SH-SY5Y (cell line): ENCODE measurements around the gene KLK4.

Experiments used
- GATA2 ChIP-seq: IDR thresholded peaks from 2 replicates; pipeline ENCODE4 v1.6.1; 2011; ENCODE audit warnings: mild to moderate bottlenecking, low read depth, low read length
- GATA3 ChIP-seq: IDR thresholded peaks from 2 replicates; pipeline ENCODE4 v1.6.1; 2011; ENCODE audit warnings: low read depth, mild to moderate bottlenecking, low read length, moderate library complexity

Gene KLK4, protein sequence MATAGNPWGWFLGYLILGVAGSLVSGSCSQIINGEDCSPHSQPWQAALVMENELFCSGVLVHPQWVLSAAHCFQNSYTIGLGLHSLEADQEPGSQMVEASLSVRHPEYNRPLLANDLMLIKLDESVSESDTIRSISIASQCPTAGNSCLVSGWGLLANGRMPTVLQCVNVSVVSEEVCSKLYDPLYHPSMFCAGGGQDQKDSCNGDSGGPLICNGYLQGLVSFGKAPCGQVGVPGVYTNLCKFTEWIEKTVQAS

DNA sequence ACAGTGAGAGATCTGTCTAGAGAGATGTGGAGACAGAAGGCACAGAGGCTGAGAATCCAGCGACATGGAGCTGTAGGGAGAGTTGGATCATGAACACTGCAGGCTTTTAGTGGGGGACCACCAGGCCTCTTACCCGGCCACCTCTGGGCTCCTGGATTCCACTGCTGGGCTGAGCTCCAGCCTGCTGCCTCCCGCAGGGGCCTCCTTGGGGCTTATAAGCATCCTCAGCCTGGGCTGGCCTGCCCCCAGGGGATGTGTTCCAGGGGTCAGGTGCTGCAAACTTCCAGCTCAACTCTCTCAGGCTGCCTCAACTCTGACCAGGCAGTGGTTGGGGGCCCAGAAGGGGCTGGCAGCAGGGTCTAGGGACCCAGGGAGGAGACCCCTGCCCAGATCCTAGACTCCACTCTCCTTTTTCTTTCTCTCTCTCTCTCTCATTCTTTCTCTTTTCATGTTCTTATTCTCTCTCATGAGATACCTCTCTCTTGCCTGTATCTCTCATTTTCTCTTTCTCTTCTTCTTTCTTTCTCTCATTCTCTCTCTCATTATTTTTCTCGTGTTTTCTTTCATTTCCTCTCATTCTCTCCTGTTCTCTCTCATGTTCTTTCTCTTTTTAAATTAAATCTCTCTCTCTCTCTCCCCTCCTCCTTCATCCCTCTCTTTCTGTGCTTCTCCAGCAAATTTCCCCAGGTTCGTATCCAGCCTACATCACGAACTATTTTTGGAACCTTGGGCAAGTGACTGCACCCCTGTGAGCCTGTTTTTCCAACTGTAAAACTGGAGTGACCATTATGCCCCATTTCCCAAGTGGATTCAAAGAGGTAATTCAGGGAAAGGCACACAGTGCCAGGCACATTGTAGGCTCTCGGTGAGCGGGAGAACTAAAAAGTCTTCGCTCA lies at the start of gene KLK4:
Gene KLK4, minus strand, starts transcription at position 190 of the 896 bp plus-strand sequence. CDS start 657 bp downstream, outside the sequence.
- TF ChIP-seq GATA3 (no peak), GATA2 (no peak)

DNA sequence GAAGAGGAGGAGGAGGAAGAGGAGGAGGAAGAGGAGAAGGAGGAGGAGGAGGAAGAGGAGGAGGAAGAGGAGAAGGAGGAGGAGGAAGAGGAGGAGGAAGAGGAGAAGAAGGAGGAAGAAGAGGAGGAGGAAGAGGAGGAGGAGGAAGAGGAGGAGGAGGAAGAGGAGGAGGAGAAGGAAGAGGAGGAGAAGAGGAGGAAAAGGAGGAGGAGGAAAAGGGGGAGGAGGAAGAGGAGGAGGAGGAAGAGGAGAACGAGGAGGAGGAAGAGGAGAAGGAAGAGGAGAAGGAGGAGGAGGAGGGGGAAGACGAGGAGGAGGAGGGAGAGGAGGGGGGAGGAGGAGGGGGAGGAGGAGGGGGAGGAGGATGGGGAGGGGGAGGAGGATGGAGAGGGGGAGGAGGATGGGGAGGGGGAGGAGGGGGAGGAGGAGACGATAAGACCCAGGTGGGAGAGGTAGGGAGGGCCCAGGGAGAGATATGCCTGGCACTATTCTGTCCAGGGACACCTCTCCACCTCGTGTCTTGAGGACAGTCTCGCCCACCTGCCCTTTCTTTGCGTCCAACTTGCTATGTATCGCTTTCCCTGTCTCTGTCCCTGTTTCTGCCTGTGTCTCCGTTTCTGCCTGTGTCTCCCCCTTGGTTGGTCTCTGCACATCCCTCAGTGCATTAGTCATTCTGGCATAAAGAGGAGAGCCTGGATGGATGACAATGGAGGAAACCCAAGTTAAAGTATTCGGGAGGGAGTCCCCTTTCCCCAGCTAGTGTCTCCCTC lies 48.7 kb upstream of the KLK4 start:
- no peak for TF ChIP-seq GATA3
- TF ChIP-seq GATA2 = no peak

DNA sequence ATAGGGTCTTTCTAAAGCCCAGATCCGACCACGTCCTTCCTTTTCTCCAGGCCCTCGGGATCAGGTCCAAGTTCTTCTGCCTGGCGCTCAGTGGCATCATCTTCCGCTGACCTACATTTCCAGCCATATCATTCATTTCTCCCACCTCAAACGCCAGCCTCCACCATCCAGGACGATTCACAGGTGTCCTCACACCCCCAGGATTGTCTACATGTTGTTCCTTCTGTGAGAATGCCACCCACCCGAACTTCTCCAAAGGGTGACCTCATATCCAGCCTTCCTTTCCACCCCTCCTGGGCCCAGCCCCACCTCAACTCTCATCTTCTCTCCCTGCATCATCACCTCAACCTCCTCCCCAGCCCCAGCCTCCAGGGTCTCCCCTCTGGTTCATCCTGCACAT lies 46.4 kb upstream of the KLK4 start:
- TF ChIP-seq GATA2 = no peak
- TF ChIP-seq GATA3 = no peak

DNA sequence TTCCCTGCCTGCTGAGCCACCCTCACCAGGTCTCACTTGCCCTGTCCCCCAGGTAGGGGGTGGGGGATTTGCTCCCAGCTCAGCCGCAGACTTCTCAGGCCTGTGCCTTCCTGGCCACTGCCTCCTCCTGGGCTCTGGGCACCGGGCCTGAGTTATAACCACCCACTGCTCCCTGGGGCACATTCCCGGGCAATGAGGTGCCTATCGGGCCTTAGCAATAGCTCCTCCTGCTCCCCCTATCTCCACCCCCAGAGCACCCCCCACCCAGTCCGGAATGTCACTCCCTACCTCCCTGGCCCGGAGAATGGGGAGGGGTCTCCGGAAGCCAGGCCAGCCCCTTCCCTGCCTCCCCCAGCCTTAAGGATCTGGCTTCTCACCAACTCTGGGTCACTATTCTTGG lies 41.7 kb upstream of the KLK4 start, which contains the start of gene KLK5:
Gene KLK5, minus strand, starts transcription at position 129 of the 400 bp plus-strand sequence. CDS start 381 bp downstream, outside the sequence.
- TF ChIP-seq GATA2 = no peak
- TF ChIP-seq GATA3 = no peak

DNA sequence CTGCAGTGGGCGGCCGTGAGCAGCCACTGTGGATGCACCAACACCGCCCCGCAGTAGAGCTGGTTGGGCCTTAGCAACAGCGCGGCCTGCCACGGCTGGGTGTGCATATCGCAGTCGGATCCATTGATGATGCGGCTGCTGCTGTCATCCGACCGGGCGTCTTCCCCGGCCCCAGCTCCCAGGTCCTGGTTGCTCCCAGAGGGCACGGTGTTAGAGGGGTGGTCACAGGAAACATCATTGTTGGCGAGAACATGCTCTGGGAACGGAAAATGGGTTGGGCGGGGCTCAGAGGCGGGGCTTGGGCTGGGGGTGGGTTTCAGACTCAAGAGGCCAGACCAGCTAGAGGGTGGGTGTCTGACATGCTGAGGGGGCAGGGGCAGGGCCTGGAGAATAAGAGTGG lies 38.7 kb upstream of the KLK4 start:
- TF ChIP-seq GATA3 (no peak), GATA2 (no peak)

DNA sequence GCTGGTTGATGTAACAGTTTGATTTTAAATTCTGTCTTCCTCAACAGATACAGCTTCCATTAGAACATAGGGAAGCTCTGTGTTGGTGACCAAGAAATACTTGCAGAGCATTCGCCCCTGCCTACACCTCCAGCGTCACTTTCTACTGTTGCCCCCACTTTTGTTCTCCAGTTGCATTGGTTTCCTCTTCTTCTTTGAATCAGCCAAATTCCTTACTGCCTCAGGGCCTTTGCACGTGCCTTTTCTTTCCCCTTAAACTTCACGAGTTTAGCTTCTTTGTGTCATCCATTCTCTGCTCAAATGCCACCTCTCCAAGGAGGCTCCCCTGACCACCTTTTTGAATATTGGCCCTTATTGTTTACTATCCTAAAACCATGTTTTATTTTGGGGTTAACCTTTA lies 35.9 kb upstream of the KLK4 start:
- no peak for TF ChIP-seq GATA2
- TF ChIP-seq GATA3 = no peak

DNA sequence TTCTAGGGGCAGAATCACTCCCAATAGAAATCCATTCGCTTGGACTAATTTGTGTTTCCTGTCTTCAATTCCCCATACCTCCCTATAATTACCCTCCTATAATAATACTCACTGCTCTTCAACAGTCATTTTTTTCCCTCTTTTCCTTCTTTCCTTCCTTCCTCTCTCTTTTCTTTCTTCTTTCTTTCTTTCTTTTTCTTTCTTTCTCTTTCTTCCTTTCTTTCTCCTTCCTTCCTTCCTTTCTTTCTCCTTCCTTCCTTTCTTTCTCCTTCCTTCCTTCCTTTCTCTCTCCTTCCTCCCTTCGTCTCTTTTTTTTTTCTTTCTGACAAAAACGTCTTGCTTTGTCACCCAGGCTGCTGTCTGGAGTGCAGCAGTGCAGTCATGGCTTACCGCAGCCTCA lies 33.6 kb upstream of the KLK4 start:
- TF ChIP-seq GATA2 (no peak), GATA3 (no peak)

DNA sequence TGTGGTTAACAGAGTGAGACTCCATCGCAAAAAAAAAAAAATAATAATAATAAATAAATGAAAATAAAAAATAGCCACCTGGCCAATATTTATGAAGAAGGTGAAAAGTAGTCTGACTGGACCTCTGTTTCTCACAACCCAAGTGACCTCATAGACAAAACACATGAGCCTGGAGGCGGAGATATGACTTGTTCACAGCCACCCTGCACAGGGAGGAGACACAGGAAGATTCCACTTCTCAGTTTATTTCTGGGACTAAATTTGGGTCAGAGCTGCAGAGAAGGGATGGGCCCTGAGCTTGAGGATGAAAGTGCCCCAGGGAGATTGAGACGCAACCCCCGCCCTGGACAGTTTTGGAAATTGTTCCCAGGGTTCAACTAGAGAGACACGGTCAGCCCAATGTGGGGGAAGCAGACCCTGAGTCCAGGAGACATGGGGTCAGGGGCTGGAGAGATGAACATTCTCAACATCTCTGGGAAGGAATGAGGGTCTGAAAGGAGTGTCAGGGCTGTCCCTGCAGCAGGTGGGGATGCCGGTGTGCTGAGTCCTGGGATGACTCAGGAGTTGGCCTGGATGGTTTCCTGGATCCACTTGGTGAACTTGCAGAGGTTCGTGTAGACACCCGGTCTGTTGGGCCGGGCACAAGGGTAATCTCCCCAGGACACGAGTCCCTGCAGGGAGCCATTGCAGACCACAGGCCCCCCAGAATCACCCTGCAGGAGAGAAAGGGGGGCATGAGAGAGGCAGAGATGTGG lies 32.1 kb upstream of the KLK4 start:
- TF ChIP-seq GATA3 (no peak), GATA2 (no peak)

DNA sequence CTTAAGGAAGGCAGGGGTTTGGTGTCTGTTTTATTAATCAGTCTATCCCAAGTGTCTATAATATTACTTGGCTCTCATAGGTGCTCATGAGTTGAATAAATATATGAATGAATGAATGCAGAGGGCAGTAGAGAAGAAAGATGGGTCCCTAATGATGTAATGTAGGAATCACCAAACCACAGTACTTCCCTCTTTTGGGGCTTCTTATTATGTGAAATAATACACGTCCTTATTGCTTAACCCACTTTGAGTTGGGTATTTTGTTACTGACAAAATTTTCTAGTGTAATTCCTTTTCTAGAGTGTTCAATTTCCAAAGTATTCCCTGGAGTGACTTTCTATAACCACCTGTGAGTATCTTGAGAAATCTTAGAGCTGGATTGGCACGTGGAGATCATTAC lies 28.4 kb upstream of the KLK4 start:
- TF ChIP-seq GATA3 = no peak
- no peak for TF ChIP-seq GATA2

DNA sequence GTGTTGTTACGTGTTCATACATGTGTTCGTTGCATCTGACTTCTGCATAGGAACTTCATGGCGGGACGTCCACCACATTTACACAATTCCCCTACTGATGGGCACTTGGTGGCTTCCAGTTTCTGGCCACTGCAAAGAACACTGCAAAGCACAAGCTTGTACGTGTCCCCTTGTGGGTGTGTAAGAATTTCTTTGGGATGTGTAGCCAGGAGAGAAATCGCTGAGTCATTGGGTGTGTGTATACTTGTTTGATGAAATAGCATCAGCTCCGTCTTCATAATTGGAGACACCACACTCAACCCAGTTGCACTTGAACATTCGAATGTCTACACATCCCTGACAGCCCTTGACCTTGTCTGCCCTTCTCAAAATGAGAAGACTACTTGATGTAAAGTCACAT lies 22.4 kb upstream of the KLK4 start:
- no peak for TF ChIP-seq GATA3
- TF ChIP-seq GATA2 = no peak

DNA sequence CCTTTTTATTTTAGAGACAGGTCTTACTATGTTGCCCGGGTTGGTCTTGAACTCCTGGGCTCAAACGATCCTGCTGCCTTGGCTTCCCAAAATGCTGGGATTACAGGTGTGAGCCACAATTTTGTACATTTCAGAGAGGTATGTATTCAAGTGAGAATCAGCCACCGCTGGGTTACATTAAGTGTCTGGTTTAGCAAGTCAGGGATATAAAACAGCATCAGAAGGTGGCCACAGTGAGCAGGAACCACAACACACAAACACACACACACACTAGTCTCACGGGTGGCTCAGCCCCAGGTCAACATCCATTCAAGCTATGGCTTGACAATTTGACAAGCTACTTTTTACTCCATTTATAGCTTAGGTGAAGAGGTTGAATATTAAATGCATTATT lies 21.5 kb upstream of the KLK4 start:
- TF ChIP-seq GATA3 (no peak), GATA2 (no peak)

DNA sequence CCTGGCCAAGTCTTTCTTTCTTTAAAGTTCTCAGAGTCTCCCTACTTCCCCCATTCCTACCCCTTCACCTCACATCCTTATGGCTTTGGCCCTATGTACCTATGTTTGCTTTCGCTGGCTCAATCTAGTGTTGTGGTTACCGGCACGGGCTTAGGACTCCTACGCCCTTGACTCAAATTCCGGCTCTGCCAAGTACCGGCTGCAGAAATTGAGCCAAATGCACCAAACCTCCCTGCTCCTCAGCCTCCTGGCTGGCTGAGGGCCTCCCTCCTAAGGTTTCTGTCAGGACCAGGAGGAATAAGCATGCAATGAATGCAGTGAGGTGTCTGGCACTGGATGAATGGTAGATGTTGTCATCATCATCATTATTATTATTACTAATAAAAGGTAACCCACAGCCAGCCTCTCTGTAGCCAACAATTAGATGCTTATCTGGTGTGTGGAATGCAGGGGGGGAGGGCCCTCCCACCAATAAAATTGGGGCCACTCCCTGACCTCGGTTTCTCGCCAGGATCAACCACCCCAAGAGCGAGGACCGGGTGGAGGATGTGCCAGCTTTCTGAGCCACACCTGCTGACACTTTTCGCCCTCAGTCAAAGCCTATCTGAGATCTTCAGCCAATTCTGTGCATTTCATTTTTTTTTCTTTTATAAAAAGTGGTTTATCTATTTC lies 21.0 kb upstream of the KLK4 start:
- no peak for TF ChIP-seq GATA2
- TF ChIP-seq GATA3 = no peak

DNA sequence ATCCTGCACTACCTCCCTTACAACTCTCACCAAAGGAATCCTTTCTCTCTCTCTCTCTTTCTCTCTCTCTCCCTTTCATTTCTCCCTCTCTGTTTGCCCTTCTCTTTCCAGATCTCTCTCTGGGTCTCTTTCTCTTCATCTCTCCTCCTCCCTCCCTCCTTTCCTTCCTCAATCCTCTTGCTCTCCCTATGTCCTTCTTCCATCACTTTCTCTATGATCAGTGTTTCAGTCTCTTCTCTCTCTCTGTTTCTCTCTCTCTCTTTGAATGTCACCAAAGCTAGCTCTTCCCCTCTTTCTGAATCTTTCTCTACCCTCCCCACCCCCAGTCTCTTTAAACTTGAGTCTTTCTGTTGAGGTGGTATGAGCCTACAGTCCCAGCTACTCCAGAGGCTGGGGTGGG lies 19.8 kb upstream of the KLK4 start:
- no peak for TF ChIP-seq GATA2

DNA sequence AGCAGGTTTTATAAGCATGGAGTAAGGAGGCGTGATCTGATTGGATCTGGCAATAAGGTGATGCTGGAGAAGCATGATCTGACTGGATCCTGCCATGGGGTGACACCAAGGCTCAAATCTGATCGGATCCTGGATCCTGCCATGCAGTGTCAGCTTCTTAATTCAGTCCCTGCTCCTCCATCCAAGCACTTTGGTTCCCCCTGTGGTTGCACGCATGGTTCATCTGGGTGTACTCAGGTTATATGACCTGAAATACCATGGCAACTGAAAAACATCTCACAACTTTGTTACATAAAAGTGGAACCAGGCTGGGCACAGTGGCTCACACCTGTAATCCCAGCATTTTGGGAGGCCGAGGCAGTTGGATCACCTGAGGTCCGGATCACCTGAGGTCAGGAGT lies 17.6 kb upstream of the KLK4 start:
- TF ChIP-seq GATA2 (no peak), GATA3 (no peak)
